MM.1S (cell line): ENCODE data around the gene LDHAL6A.

Experiments used
- DNase-seq: peaks from one replicate; pipeline ENCODE4 v3.0.0-alpha.2; 2015
- H2AFZ ChIP-seq: fragments of 300-600 bp; sonication (generic); 2 replicates; pipeline ENCODE4 v1.6.0; 2016; ENCODE audit warnings: antibody characterized with exemption, low read length
- H3F3A ChIP-seq: fragments of 300-600 bp; sonication (generic); 2 replicates; pipeline ENCODE4 v1.6.1; 2016; ENCODE audit warnings: mild to moderate bottlenecking, antibody characterized with exemption, low read length, moderate library complexity, mixed read lengths; ENCODE audit not compliant: insufficient read depth
- H3K27ac ChIP-seq: fragments of 300-600 bp; sonication (generic); 2 replicates; pipeline ENCODE4 v1.5.1; 2016; ENCODE audit warnings: mild to moderate bottlenecking, low read length
- H3K27me3 ChIP-seq: fragments of 300-600 bp; sonication (generic); replicated peaks from 2 replicates; pipeline ENCODE4 v1.6.0; 2016; ENCODE audit warnings: low read length; ENCODE audit not compliant: insufficient read depth
- H3K36me3 ChIP-seq: fragments of 300-600 bp; sonication (generic); replicated peaks from 2 replicates; pipeline ENCODE4 v1.6.1; 2016; ENCODE audit warnings: mild to moderate bottlenecking, low read length, mixed read lengths; ENCODE audit not compliant: insufficient read depth
- H3K4me1 ChIP-seq: fragments of 300-600 bp; sonication (generic); 2 replicates; pipeline ENCODE4 v1.6.1; 2016; ENCODE audit warnings: low read length, mixed read lengths
- H3K4me2 ChIP-seq: fragments of 300-600 bp; sonication (generic); 2 replicates; pipeline ENCODE4 v1.6.0; 2016; ENCODE audit warnings: low read depth, low read length
- H3K4me3 ChIP-seq: fragments of 300-600 bp; sonication (generic); 2 replicates; pipeline ENCODE4 v1.5.1; 2016; ENCODE audit warnings: low read length, mixed read lengths
- H3K79me2 ChIP-seq: fragments of 300-600 bp; sonication (generic); 2 replicates; pipeline ENCODE4 v1.6.1; 2016; ENCODE audit warnings: mixed run types, low read length, mixed read lengths
- H3K9ac ChIP-seq: fragments of 300-600 bp; sonication (generic); 2 replicates; pipeline ENCODE4 v1.6.1; 2016; ENCODE audit warnings: low read length, mixed read lengths
- H3K9me2 ChIP-seq: fragments of 300-600 bp; sonication (generic); replicated peaks from 2 replicates; pipeline ENCODE4 v1.6.1; 2016; ENCODE audit warnings: mild to moderate bottlenecking, low read length, mixed read lengths; ENCODE audit not compliant: insufficient read depth
- H3K9me3 ChIP-seq: fragments of 300-600 bp; sonication (generic); replicated peaks from 2 replicates; pipeline ENCODE4 v1.6.1; 2016; ENCODE audit warnings: mild to moderate bottlenecking, low read length, mixed read lengths; ENCODE audit not compliant: insufficient read depth
- H4K20me1 ChIP-seq: fragments of 300-600 bp; sonication (generic); 2 replicates; pipeline ENCODE4 v1.6.1; 2016; ENCODE audit warnings: mild to moderate bottlenecking, low read length, moderate library complexity, mixed read lengths; ENCODE audit not compliant: insufficient read depth
- EZH2 ChIP-seq: fragments of 300-600 bp; sonication (generic); optimal IDR thresholded peaks from 2 replicates; pipeline ENCODE3; 2017; ENCODE audit warnings: low read depth, mild to moderate bottlenecking, antibody characterized with exemption, low read length, mixed read lengths
- EZH2phosphoT487 ChIP-seq: fragments of 300-600 bp; sonication (generic); IDR thresholded peaks from 2 replicates; pipeline ENCODE4 v1.6.1; 2018; ENCODE audit warnings: antibody characterized with exemption, low read length
- TF ChIP-seq, protein P1 (sequence below): fragments of 300-600 bp; sonication (generic); IDR thresholded peaks from 2 replicates; pipeline ENCODE4 v1.5.1; 2016; ENCODE audit warnings: antibody characterized with exemption, low read length, mixed read lengths

Gene LDHAL6A

DNA sequence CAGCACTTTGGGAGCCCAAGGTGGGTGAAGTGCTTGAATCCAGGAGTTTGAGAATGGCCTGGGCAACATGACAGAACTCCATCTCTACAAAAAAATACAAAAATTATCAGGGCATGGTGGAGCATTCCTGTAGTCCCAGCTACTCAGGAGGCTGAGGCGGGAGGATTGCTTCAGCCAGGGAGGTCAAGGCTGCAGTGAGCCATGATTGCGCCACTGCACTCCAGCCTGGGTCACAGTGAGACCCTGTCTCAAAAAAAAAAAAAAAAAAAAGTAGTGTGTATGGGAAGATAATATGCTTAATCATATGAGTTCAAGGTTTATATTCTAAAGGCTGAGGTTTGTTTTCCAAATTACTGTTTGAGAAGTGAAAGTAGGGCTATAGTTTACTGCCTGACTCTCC lies 10.7 kb downstream of the LDHAL6A start:
- no peaks in the 10 kb centered on the region for H3K27me3 ChIP-seq
- H3K9me3 ChIP-seq, result no peaks in the 10 kb centered on the region
- TF ChIP-seq, protein P1, sequence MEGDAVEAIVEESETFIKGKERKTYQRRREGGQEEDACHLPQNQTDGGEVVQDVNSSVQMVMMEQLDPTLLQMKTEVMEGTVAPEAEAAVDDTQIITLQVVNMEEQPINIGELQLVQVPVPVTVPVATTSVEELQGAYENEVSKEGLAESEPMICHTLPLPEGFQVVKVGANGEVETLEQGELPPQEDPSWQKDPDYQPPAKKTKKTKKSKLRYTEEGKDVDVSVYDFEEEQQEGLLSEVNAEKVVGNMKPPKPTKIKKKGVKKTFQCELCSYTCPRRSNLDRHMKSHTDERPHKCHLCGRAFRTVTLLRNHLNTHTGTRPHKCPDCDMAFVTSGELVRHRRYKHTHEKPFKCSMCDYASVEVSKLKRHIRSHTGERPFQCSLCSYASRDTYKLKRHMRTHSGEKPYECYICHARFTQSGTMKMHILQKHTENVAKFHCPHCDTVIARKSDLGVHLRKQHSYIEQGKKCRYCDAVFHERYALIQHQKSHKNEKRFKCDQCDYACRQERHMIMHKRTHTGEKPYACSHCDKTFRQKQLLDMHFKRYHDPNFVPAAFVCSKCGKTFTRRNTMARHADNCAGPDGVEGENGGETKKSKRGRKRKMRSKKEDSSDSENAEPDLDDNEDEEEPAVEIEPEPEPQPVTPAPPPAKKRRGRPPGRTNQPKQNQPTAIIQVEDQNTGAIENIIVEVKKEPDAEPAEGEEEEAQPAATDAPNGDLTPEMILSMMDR, result no peak
- TF ChIP-seq EZH2 (no peak), EZH2phosphoT487 (no peak)

DNA sequence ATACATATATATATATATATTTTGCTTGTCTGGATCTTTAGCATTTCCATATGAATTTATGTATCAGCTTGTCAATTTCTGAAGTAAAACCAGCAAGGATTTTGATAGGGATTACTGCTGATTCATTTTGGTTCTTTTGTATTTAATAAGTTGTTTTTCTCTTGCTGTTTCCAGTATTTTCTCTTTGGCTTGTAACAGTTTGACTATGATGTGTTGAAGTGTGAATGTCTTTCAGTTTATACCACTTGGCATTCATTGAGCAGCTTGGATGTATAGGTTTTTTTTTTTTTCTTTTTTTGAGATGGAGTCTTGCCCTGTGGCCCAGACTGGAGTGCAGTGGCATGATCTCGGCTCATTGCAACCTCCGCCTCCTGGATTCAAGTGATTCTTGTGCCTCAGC lies 12.4 kb downstream of the LDHAL6A start:
- no peaks in the 10 kb centered on the region for H4K20me1 ChIP-seq
- no peak overlapping the region for H3K4me3 ChIP-seq
- H3K36me3 ChIP-seq, result no peaks in the 10 kb centered on the region
- H3K79me2 ChIP-seq, result no peaks in the 10 kb centered on the region
- peaks cover 5% of the 10 kb centered on the region for H3F3A ChIP-seq
- TF ChIP-seq, protein P1, result no peak
- TF ChIP-seq EZH2 (no peak), EZH2phosphoT487 (no peak)
- no peak for DNase-seq
- peaks cover 6% of the 10 kb centered on the region; the same call in 1 of the 2 replicates for H3K4me1 ChIP-seq
- H3K9ac ChIP-seq, result no peak overlapping the region
- no peak overlapping the region for H2AFZ ChIP-seq
- H3K27me3 ChIP-seq, result no peaks in the 10 kb centered on the region
- H3K9me2 ChIP-seq, result no peaks in the 10 kb centered on the region
- H3K9me3 ChIP-seq, result no peaks in the 10 kb centered on the region
- H3K27ac ChIP-seq, result no peak overlapping the region
- no peak overlapping the region for H3K4me2 ChIP-seq

More for the DNA sequence above, 10.7 kb downstream of the LDHAL6A start:
- H3K36me3 ChIP-seq, result no peaks in the 10 kb centered on the region
- H3K4me2 ChIP-seq, result no peak overlapping the region
- no peak for DNase-seq
- no peak overlapping the region for H3K27ac ChIP-seq
- H3K9me2 ChIP-seq, result no peaks in the 10 kb centered on the region
- peaks cover 9% of the 10 kb centered on the region for H3F3A ChIP-seq
- no peaks in the 10 kb centered on the region for H3K79me2 ChIP-seq
- no peaks in the 10 kb centered on the region for H4K20me1 ChIP-seq
- no peak overlapping the region for H3K9ac ChIP-seq
- no peak overlapping the region for H3K4me3 ChIP-seq
- peaks cover 8% of the 10 kb centered on the region; the same call in 1 of the 2 replicates for H3K4me1 ChIP-seq
- H2AFZ ChIP-seq, result no peak overlapping the region

DNA sequence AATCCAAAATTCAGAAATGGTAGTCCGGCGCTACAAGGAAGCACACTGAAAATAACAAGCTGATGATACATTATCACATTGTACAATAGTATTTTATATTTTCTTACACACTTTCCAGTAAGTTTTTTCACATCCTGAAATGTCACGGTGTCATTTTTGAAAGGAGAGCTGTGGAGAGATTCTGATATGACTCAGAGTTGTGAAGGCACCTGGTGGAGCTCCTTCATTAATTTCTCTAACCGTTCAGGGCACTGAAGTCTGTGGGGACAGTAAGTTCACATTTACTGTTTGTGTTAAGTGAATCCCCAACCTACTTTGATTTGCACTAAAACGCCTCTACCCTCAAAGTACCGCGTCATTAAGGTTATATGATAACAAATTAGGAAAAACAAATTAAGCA lies 13.3 kb downstream of the LDHAL6A start:
- TF ChIP-seq EZH2phosphoT487, result no peak
- TF ChIP-seq EZH2, result no peak
- TF ChIP-seq, protein P1, result no peak
- Histone ChIP-seq H3K79me2 (no peaks in the 10 kb centered on the region), H3K4me1 (no peaks in the 10 kb centered on the region), H4K20me1 (no peaks in the 10 kb centered on the region), H2AFZ (no peak overlapping the region), H3K9me3 (no peaks in the 10 kb centered on the region), H3K36me3 (no peaks in the 10 kb centered on the region), H3K4me2 (no peak overlapping the region), H3K4me3 (no peak overlapping the region), H3K9ac (no peak overlapping the region), H3K27ac (no peak overlapping the region), H3F3A (no peaks in the 10 kb centered on the region), H3K9me2 (no peaks in the 10 kb centered on the region), H3K27me3 (no peaks in the 10 kb centered on the region)
- no peak for DNase-seq
